GM12878 (cell line): Measurements from ENCODE around the gene DNASE2. TPM values are rescaled to one million over a fixed set of nuclear protein-coding genes. Genes with fewer than 3 reads are reported as not detected.

ENCODE experiments used
- ATAC-seq: fragments of 200-7000 bp; cut with Tn5 transposase; 3 replicates; pipeline ENCODE4 v1.9.1; 2020; ENCODE audit warnings: mild to moderate bottlenecking, moderate library complexity
- BruUV-seq: library from RNA; stranded (reverse); fragments of 400-500 nt; replicated peaks from 2 replicates; lab custom pipeline; 2021; lab: Mats Ljungman, UMichigan
- CTCF ChIA-PET: fragments of 300-600 bp; sonication (Branson Sonifier 250); formaldehyde crosslinking; extraction: SDS; loops from one replicate; lab custom pipeline; 2021; ENCODE audit warnings: inconsistent platforms; lab: Yijun Ruan, JAX
- POLR2A ChIA-PET: fragments of 350-600 bp; formaldehyde crosslinking; extraction: SDS; loops from one replicate; lab custom pipeline; 2021; ENCODE audit warnings: inconsistent platforms; lab: Charles Lee
- RAD21 ChIA-PET: fragments of 300-600 bp; sonication (Branson Sonifier 250); formaldehyde crosslinking; loops from one replicate; lab custom pipeline; 2023; ENCODE audit warnings: antibody characterized with exemption; ENCODE audit not compliant: unreplicated experiment; lab: Charles Lee
- SMC1A ChIA-PET: fragments of 300-600 bp; sonication (Branson Sonifier 250); formaldehyde crosslinking; loops from one replicate; lab custom pipeline; 2023; ENCODE audit not compliant: unreplicated experiment, uncharacterized antibody; lab: Charles Lee
- DNase-seq: peaks from one replicate; pipeline ENCODE4 v3.0.0-alpha.2; 2011; ENCODE audit warnings: low read depth, low spot score
- FAIRE-seq: peaks from 3 replicates; lab custom pipeline; 2011; peaks lifted over from hg19 to GRCh38; lab: Jason Lieb, UNC
- H2AFZ ChIP-seq: 2 replicates; pipeline ENCODE4 v1.6.0; 2011; ENCODE audit warnings: low read depth, low read length, control low read depth; ENCODE audit not compliant: control insufficient read depth
- H3K27ac ChIP-seq: 2 replicates; pipeline ENCODE4 v1.5.1; 2011; ENCODE audit warnings: control low read depth; ENCODE audit not compliant: control insufficient read depth, insufficient read depth
- H3K27me3 ChIP-seq, 2 experiments: replicated peaks in 1 of 2; 2 replicates each; pipeline versions ENCODE4 v1.6.0 to v1.6.1; 2011; ENCODE audit warnings: low read length in 1 of 2; ENCODE audit not compliant: control insufficient read depth in 2 of 2, insufficient read depth in 2 of 2
- H3K36me3 ChIP-seq, 2 experiments: 2 replicates each; pipeline ENCODE4 v1.5.1; 2011; ENCODE audit warnings: low read length in 1 of 2; ENCODE audit not compliant: control insufficient read depth in 2 of 2, insufficient read depth in 2 of 2
- H3K4me1 ChIP-seq: 2 replicates; pipeline ENCODE4 v1.6.1; 2011; ENCODE audit warnings: mild to moderate bottlenecking, low read length, moderate library complexity, mixed read lengths; ENCODE audit not compliant: control insufficient read depth, insufficient read depth
- H3K4me2 ChIP-seq: 2 replicates; pipeline ENCODE4 v1.6.0; 2011; ENCODE audit warnings: control low read depth; ENCODE audit not compliant: control insufficient read depth, insufficient read depth
- H3K4me3 ChIP-seq: fragments of 200-600 bp; sonication (generic); 2 replicates; pipeline ENCODE4 v1.5.1; 2016
- H3K79me2 ChIP-seq: 2 replicates; pipeline ENCODE4 v1.6.0; 2011; ENCODE audit warnings: low read length; ENCODE audit not compliant: control insufficient read depth, insufficient read depth
- H3K9ac ChIP-seq: 2 replicates; pipeline ENCODE4 v1.8.0; 2011; ENCODE audit warnings: low read length, control low read depth, mixed read lengths; ENCODE audit not compliant: control insufficient read depth, insufficient read depth
- H3K9me3 ChIP-seq: replicated peaks from 3 replicates; pipeline ENCODE4 v1.5.1; 2011; ENCODE audit warnings: mild to moderate bottlenecking, low read length; ENCODE audit not compliant: control insufficient read depth, insufficient read depth
- H4K20me1 ChIP-seq: 2 replicates; pipeline ENCODE4 v1.6.0; 2011; ENCODE audit not compliant: control insufficient read depth, insufficient read depth
- CHD2 ChIP-seq: IDR thresholded peaks from 2 replicates; pipeline ENCODE4 v1.6.1; 2011; ENCODE audit warnings: low read depth, low read length, improper control_type of control experiment, borderline replicate concordance
- DPF2 ChIP-seq: fragments of 450-650 bp; IDR thresholded peaks from 2 replicates; pipeline ENCODE4 v1.6.1; 2017; ENCODE audit warnings: mild to moderate bottlenecking
- EED ChIP-seq: sonication (generic); IDR thresholded peaks from 2 replicates; pipeline ENCODE4 v1.6.1; 2016; ENCODE audit warnings: antibody characterized with exemption, low read depth
- EGR1 ChIP-seq, 2 experiments: IDR thresholded peaks; 1 replicate in 1 of 2; 2 replicates in 1 of 2; pipeline ENCODE4 v1.6.1; 2011 to 2012; ENCODE audit warnings: low read depth in 2 of 2, low read length in 2 of 2, borderline replicate concordance in 1 of 2, mild to moderate bottlenecking in 1 of 2, moderate library complexity in 1 of 2
- HDAC6 ChIP-seq: fragments of 200-600 bp; sonication (generic); IDR thresholded peaks from one replicate; pipeline ENCODE4 v1.8.0; 2017; ENCODE audit warnings: antibody characterized with exemption; ENCODE audit not compliant: unreplicated experiment
- JUNB ChIP-seq: IDR thresholded peaks from 2 replicates; pipeline ENCODE4 v1.6.1; 2016; ENCODE audit warnings: antibody characterized with exemption, mild to moderate bottlenecking
- JUND ChIP-seq: IDR thresholded peaks from 2 replicates; pipeline ENCODE4 v1.6.1; 2012; ENCODE audit warnings: low read depth, mild to moderate bottlenecking, low read length, improper control_type of control experiment, moderate library complexity
- NFIC ChIP-seq: IDR thresholded peaks from 2 replicates; pipeline ENCODE4 v1.6.1; 2012; ENCODE audit warnings: low read depth, mild to moderate bottlenecking, inconsistent platforms, low read length, moderate library complexity
- NFYA ChIP-seq: IDR thresholded peaks from 2 replicates; pipeline ENCODE4 v1.6.1; 2011; ENCODE audit warnings: low read depth, mild to moderate bottlenecking, low read length, improper control_type of control experiment, borderline replicate concordance
- NR2C2 ChIP-seq: IDR thresholded peaks from 2 replicates; pipeline ENCODE4 v1.6.1; 2011; ENCODE audit warnings: borderline replicate concordance, low read depth; ENCODE audit not compliant: control insufficient read depth, insufficient read length
- PBX3 ChIP-seq: IDR thresholded peaks from 2 replicates; pipeline ENCODE4 v1.6.1; 2011; ENCODE audit warnings: mild to moderate bottlenecking, low read depth, low read length, moderate library complexity; ENCODE audit not compliant: insufficient replicate concordance
- POLR2A ChIP-seq: IDR thresholded peaks from 2 replicates; pipeline ENCODE4 v1.6.1; 2011; ENCODE audit warnings: low read depth, mild to moderate bottlenecking, low read length
- SMARCA5 ChIP-seq: fragments of 450-650 bp; IDR thresholded peaks from 2 replicates; pipeline ENCODE4 v1.6.1; 2017; ENCODE audit warnings: mild to moderate bottlenecking
- TCF12 ChIP-seq: IDR thresholded peaks from 2 replicates; pipeline ENCODE4 v1.6.1; 2011; ENCODE audit warnings: low read depth, mild to moderate bottlenecking, low read length
- ZNF217 ChIP-seq: fragments of 450-650 bp; IDR thresholded peaks from 2 replicates; pipeline ENCODE4 v1.6.1; 2017; ENCODE audit warnings: antibody characterized with exemption, mild to moderate bottlenecking
- ZNF687 ChIP-seq: fragments of 450-650 bp; IDR thresholded peaks from 2 replicates; pipeline ENCODE4 v1.6.1; 2017; ENCODE audit warnings: mild to moderate bottlenecking, moderate library complexity
- WGBS: methylation state at CpG from one replicate; pipeline ENCODE4 v1.1.6; 2016; ENCODE audit warnings: low lambda C conversion rate; ENCODE audit not compliant: insufficient replicate concordance, insufficient coverage; ENCODE audit errors: missing lambda C conversion rate; 5-methylcytosine and 5-hydroxymethylcytosine counted together
- in situ Hi-C: fragments of 300-500 bp; cut with MboI; formaldehyde crosslinking; loops from 9 replicates; pipeline ENCODE4 v1.14.3; 2018; ENCODE audit warnings: mixed read lengths
- intact Hi-C: fragments of 100-400 bp; cut with micrococcal nuclease; formaldehyde crosslinking; loops from one replicate; pipeline ENCODE4 v1.14.2; 2022; ENCODE audit not compliant: unreplicated experiment
- polyA plus RNA-seq, 11 experiments: library from polyadenylated mRNA; depleted of rRNA in 4 of 11; unstranded in 6 of 11; stranded (reverse) in 5 of 11; fragments of >200 nt; fragmentation: Nextera tagmentation in 4 of 11; fragmentation: Illumina TruSeq in 1 of 11; extraction: Ambion mirVana in 4 of 11; extraction: Trizol in 1 of 11; gene quantifications; 1 replicate in 1 of 11; 2 replicates in 10 of 11; pipeline versions ENCODE4 v1.2.1 to v1.2.3, GENCODE V29; 2011 to 2016; ENCODE audit warnings: inconsistent platforms in 2 of 11, missing spikeins in 2 of 11, low read depth in 1 of 11
- total RNA-seq, 4 experiments: library from RNA; depleted of rRNA in 3 of 4; stranded (reverse); fragments of >200 nt in 3 of 4; fragmentation: Illumina TruSeq in 1 of 4; extraction: Trizol in 1 of 4; gene quantifications; 2 replicates each; pipeline versions ENCODE4 v1.2.1 to v1.2.3, GENCODE V29; 2013 to 2021

Gene DNASE2
- total and polyA plus RNA-seq, 10 of the 15 experiments (the other 5 are each of a cell fraction or from before 2014, with no cell fraction given): 4.9 to 32.1 (median 22.0) TPM

DNA sequence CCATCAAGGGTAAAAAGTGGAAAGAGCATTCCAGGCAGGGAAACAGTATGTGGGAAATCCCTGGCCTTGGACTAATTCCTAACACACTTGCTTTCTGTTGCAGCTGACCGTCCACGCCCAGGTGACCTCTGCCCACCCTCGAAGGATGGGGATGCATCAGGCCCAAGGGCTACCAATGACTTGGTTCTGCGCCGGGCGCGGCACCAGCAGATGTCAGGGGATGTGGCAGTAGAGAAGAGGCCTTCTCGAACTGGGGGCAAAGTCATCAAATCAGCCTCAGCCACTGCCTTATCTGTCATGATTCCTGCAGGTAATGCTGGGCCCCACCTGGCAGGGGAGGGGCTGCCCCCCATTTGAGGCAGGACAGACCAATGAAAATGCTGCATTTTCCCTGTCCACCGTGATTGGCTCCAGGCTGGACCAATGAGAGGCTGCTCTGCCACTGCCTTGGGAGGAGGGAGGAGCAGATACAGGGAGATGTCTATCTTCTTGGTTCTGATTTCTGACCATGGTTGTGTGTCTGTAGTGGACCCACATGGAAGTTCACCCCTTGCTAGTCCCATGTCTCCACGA, 12.6 kb downstream of the DNASE2 start (continued):
- TF ChIP-seq EGR1 (IDR thresholded peaks at IDR 0.05; ENCODE audit: borderline replicate concordance in 1 of 2, low read depth in 2 of 2, low read length in 2 of 2) (no peak), PBX3 (peak; percentile 91), NR2C2 (no peak)

- Histone ChIP-seq H3K4me1 (peaks cover 5% of the 10 kb centered on the region; the same call in 1 of the 2 replicates), H3K4me2 (peak overlapping the region; percentile 83), H3K9ac (peak overlapping the region; percentile 47), H3K9me3 (no peaks in the 10 kb centered on the region), H3K4me3 (peak overlapping the region; percentile 75), H3K27me3 (no peaks in the 10 kb centered on the region), H3K36me3 (no peaks in the 10 kb centered on the region), H2AFZ (peak overlapping the region; percentile 86), H3K27ac (no peak overlapping the region), H4K20me1 (no peaks in the 10 kb centered on the region), H3K79me2 (no peaks in the 10 kb centered on the region)
- BruUV-seq: no TSS peak
- ATAC-seq (peak; percentile 87), FAIRE-seq (peak; percentile 66), DNase-seq (peak; percentile 31)
- ChIA-PET RAD21 (no interaction called here), POLR2A (no interaction called here), CTCF (interaction anchor here (1.1 kb wide), 1 partner anchor 101 kb away, joined by 3 read pairs; no protein-coding TSS in a partner anchor), SMC1A (interaction anchor here (0.7 to 1.0 kb wide), 2 partner anchors 17 to 90 kb away, joined by 3 read pairs; partner anchors contain the start of gene GADD45GIP1)
- intact Hi-C loops (no loop called here), in situ Hi-C loops (no loop called here)
- WGBS: 4% methylated on average over 45 of the region's 51 CpGs
- TF ChIP-seq ZNF687 (no peak), NFYA (no peak), POLR2A (peak; percentile 45; the same call in 1 of the 2 replicates), NFIC (no peak), HDAC6 (no peak), JUNB (no peak), JUND (no peak), ZNF217 (no peak), DPF2 (no peak), CHD2 (no peak), EED (no peak), TCF12 (peak; percentile 48; the same call in 1 of the 2 replicates), SMARCA5 (no peak)
Observed at GRCh38 chr19:12867120-12868099, 13.8 kb downstream of the DNASE2 start.
